GM18498 (cell line): ENCODE measurements around the gene GMPR.
"Not testable (repeated sequence)": the region's sequence is repeated elsewhere in the genome, so short reads cannot be mapped to it uniquely, and the experiment has no call there.

ENCODE experiments used
- ATAC-seq: cut with Tn5 transposase; IDR thresholded peaks from one replicate; pipeline ENCODE4 v1.9.1; 2021; ENCODE audit warnings: mild to moderate bottlenecking, moderate library complexity; ENCODE audit not compliant: unreplicated experiment

Gene GMPR

GRCh38 chr6:16244869-16245451, 6.6 kb downstream of the GMPR start:
- ATAC-seq = no peak

GRCh38 chr6:16248271-16248853, 10.0 kb downstream of the GMPR start:
- ATAC-seq = no peak

GRCh38 chr6:16249971-16250370, 11.6 kb downstream of the GMPR start:
- no peak for ATAC-seq

- ATAC-seq = no peak
Observed at GRCh38 chr6:16251706-16252105, 13.3 kb downstream of the GMPR start.

- ATAC-seq = no peak
Observed at GRCh38 chr6:16252686-16253299, 14.4 kb downstream of the GMPR start.

GRCh38 chr6:16253399-16254144, 15.2 kb downstream of the GMPR start:
- no peak for ATAC-seq

GRCh38 chr6:16254535-16254934, 16.1 kb downstream of the GMPR start:
- no peak for ATAC-seq

GRCh38 chr6:16256781-16257180, 18.4 kb downstream of the GMPR start:
- no peak for ATAC-seq

GRCh38 chr6:16257999-16258708, 19.8 kb downstream of the GMPR start:
- ATAC-seq = no peak

GRCh38 chr6:16258709-16259075, 20.3 kb downstream of the GMPR start:
- no peak for ATAC-seq

GRCh38 chr6:16259604-16260003, 21.2 kb downstream of the GMPR start:
- not testable (repeated sequence) for ATAC-seq

- ATAC-seq = not testable (repeated sequence)
Observed at GRCh38 chr6:16260602-16261001, 22.2 kb downstream of the GMPR start.

- ATAC-seq = not testable (repeated sequence)
Observed at GRCh38 chr6:16262773-16263172, 24.4 kb downstream of the GMPR start.

GRCh38 chr6:16263464-16264099, 25.2 kb downstream of the GMPR start:
- not testable (repeated sequence) for ATAC-seq

GRCh38 chr6:16264785-16265184, 26.4 kb downstream of the GMPR start:
- ATAC-seq = no peak

- no peak for ATAC-seq
Observed at GRCh38 chr6:16265351-16266341, 27.3 kb downstream of the GMPR start.

GRCh38 chr6:16267428-16268263, 29.3 kb downstream of the GMPR start:
- ATAC-seq = no peak

- ATAC-seq = not testable (repeated sequence)
Observed at GRCh38 chr6:16269442-16270070, 31.2 kb downstream of the GMPR start.
